ENCODE results near the gene HMX1. TPM values are rescaled to one million over a fixed set of nuclear protein-coding genes. Genes with fewer than 3 reads are reported as not detected.

HMX1 gene
- total and polyA plus RNA-seq, 10 of the 15 experiments (the other 5 are each of a cell fraction or from before 2014, with no cell fraction given) = not detected

GRCh38 chr4:8874003-8874895 is 2.6 kb upstream of the HMX1 start (continued):
- TF ChIP-seq PRDM15 (CRISPR knock-in tag; IDR thresholded peaks at IDR 0.05) (no peak), CBX5 (IDR thresholded peaks at IDR 0.05; ENCODE audit: low read depth) (no peak), FOXK2 (IDR thresholded peaks at IDR 0.05) (no peak), E4F1 (IDR thresholded peaks at IDR 0.05; ENCODE audit: borderline replicate concordance, partially characterized antibody) (no peak), SREBF2 (IDR thresholded peaks at IDR 0.05; ENCODE audit: low read length) (no peak), MTA3 (IDR thresholded peaks at IDR 0.05; ENCODE audit: borderline replicate concordance, low read length) (no peak)
- TF ChIP-seq, protein P1, sequence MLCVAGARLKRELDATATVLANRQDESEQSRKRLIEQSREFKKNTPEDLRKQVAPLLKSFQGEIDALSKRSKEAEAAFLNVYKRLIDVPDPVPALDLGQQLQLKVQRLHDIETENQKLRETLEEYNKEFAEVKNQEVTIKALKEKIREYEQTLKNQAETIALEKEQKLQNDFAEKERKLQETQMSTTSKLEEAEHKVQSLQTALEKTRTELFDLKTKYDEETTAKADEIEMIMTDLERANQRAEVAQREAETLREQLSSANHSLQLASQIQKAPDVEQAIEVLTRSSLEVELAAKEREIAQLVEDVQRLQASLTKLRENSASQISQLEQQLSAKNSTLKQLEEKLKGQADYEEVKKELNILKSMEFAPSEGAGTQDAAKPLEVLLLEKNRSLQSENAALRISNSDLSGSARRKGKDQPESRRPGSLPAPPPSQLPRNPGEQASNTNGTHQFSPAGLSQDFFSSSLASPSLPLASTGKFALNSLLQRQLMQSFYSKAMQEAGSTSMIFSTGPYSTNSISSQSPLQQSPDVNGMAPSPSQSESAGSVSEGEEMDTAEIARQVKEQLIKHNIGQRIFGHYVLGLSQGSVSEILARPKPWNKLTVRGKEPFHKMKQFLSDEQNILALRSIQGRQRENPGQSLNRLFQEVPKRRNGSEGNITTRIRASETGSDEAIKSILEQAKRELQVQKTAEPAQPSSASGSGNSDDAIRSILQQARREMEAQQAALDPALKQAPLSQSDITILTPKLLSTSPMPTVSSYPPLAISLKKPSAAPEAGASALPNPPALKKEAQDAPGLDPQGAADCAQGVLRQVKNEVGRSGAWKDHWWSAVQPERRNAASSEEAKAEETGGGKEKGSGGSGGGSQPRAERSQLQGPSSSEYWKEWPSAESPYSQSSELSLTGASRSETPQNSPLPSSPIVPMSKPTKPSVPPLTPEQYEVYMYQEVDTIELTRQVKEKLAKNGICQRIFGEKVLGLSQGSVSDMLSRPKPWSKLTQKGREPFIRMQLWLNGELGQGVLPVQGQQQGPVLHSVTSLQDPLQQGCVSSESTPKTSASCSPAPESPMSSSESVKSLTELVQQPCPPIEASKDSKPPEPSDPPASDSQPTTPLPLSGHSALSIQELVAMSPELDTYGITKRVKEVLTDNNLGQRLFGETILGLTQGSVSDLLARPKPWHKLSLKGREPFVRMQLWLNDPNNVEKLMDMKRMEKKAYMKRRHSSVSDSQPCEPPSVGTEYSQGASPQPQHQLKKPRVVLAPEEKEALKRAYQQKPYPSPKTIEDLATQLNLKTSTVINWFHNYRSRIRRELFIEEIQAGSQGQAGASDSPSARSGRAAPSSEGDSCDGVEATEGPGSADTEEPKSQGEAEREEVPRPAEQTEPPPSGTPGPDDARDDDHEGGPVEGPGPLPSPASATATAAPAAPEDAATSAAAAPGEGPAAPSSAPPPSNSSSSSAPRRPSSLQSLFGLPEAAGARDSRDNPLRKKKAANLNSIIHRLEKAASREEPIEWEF (IDR thresholded peaks at IDR 0.05; ENCODE audit: insufficient replicate concordance, low read depth, low read length) = no peak
